Activated CD8-positive, alpha-beta T cell treated with anti-CD3 and anti-CD28 coated beads, Interleukin-2, amount 10 ng/mL, durations not matched to agents 7 days and 5 days (primary cell): ENCODE measurements around the gene CATSPER1. TPM values are rescaled to one million over a fixed set of nuclear protein-coding genes. Genes with fewer than 3 reads are reported as not detected.
A peak's percentile ranks its signal among the peaks of the same experiment; 100 is the strongest.
"Not testable (repeated sequence)": the region's sequence is repeated elsewhere in the genome, so short reads cannot be mapped to it uniquely, and the experiment has no call there.

ENCODE experiments used
- ATAC-seq: fragments of 150-1000 bp; cut with Tn5 transposase; one replicate; pipeline ENCODE4 v1.10.0; 2021; ENCODE audit warnings: moderate library complexity
- CTCF ChIA-PET: fragments of 350-600 bp; sonication (Branson Sonifier 250); formaldehyde crosslinking; loops from one replicate; lab custom pipeline; 2021; ENCODE audit warnings: antibody characterized with exemption; lab: Charles Lee
- POLR2A ChIA-PET: fragments of 350-600 bp; sonication (Branson Sonifier 250); formaldehyde crosslinking; loops from one replicate; lab custom pipeline; 2021; ENCODE audit warnings: antibody characterized with exemption; lab: Charles Lee
- DNase-seq: peaks from one replicate; pipeline ENCODE4 v3.0.0-alpha.2; 2020
- H3K27ac Mint-ChIP-seq: one replicate; pipeline ENCODE4 v1.8.0; 2021; ENCODE audit warnings: mild to moderate bottlenecking, mixed read lengths
- H3K27me3 Mint-ChIP-seq: one replicate; pipeline ENCODE4 v1.8.0; 2021; ENCODE audit warnings: low read depth, mixed read lengths
- H3K36me3 Mint-ChIP-seq: one replicate; pipeline ENCODE4 v1.8.0; 2021; ENCODE audit warnings: low read depth, mixed read lengths
- H3K4me1 Mint-ChIP-seq: one replicate; pipeline ENCODE4 v1.8.0; 2021; ENCODE audit warnings: low read depth, mixed read lengths
- H3K4me3 Mint-ChIP-seq: one replicate; pipeline ENCODE4 v1.8.0; 2021; ENCODE audit warnings: mild to moderate bottlenecking, mixed read lengths
- H3K9me3 Mint-ChIP-seq: one replicate; pipeline ENCODE4 v1.8.0; 2022; ENCODE audit warnings: mixed read lengths; ENCODE audit not compliant: insufficient read depth
- total RNA-seq, 2 experiments: library from RNA; stranded (reverse); gene quantifications; one replicate each; pipeline ENCODE4 v1.2.3, GENCODE V29; 2021

Gene CATSPER1
- total RNA-seq, 2 experiments from 2014 or later: not detected

GRCh38 chr11:66042996-66043906, 17.0 kb upstream of the CATSPER1 start:
- POLR2A ChIA-PET: interaction anchor here (1.0 kb wide), 1 partner anchor 9 kb away, joined by 3 read pairs; the partner anchor contains the start of gene SF3B2
- Mint-ChIP-seq H3K4me1 (peaks cover 9% of the 10 kb centered on the region), H3K27ac (no peak overlapping the region), H3K9me3 (no peaks in the 10 kb centered on the region), H3K36me3 (no peaks in the 10 kb centered on the region), H3K27me3 (peaks cover 4% of the 10 kb centered on the region), H3K4me3 (no peak overlapping the region)
- ATAC-seq: no peak
- CTCF ChIA-PET: interaction anchor here (0.6 to 4.0 kb wide), 16 partner anchors 7 to 1194 kb away, joined by 3 to 61 read pairs (median 6); partner anchors contain the start of genes BANF1, CATSPER1, KAT5 and PACS1
- DNase-seq: no peak

- ATAC-seq: no peak
- CTCF ChIA-PET: interaction anchor here (0.6 to 1.6 kb wide), 2 partner anchors 8 to 1193 kb away, joined by 3 read pairs; no protein-coding TSS in a partner anchor
- H3K4me3 Mint-ChIP-seq: no peak overlapping the region
- no peaks in the 10 kb centered on the region for H3K36me3 Mint-ChIP-seq
- POLR2A ChIA-PET: interaction anchor here (1.0 kb wide), 1 partner anchor 10 kb away, joined by 3 read pairs; the partner anchor contains the start of gene SF3B2
- H3K4me1 Mint-ChIP-seq: peaks cover 9% of the 10 kb centered on the region
- no peaks in the 10 kb centered on the region for H3K27me3 Mint-ChIP-seq
- DNase-seq: no peak
- no peak overlapping the region for H3K27ac Mint-ChIP-seq
- no peaks in the 10 kb centered on the region for H3K9me3 Mint-ChIP-seq
Observed at GRCh38 chr11:66042227-66042995, 16.1 kb upstream of the CATSPER1 start.

GRCh38 chr11:66039765-66040164, 13.5 kb upstream of the CATSPER1 start:
- ChIA-PET CTCF (interaction anchor here (1.4 to 2.0 kb wide), 3 partner anchors 18 to 155 kb away, joined by 3 to 13 read pairs (median 3); no protein-coding TSS in a partner anchor), POLR2A (no interaction called here)
- H3K9me3 Mint-ChIP-seq: no peaks in the 10 kb centered on the region
- peaks cover 2% of the 10 kb centered on the region for H3K27me3 Mint-ChIP-seq
- DNase-seq (no peak), ATAC-seq (no peak)
- H3K36me3 Mint-ChIP-seq: no peaks in the 10 kb centered on the region
- no peak overlapping the region for H3K27ac Mint-ChIP-seq
- no peak overlapping the region for H3K4me3 Mint-ChIP-seq
- H3K4me1 Mint-ChIP-seq: peaks cover 3% of the 10 kb centered on the region

- ChIA-PET CTCF (interaction anchor here (2.7 to 3.4 kb wide), 2 partner anchors 7 to 15 kb away, joined by 21 to 23 read pairs; no protein-coding TSS in a partner anchor), POLR2A (no interaction called here)
- peaks cover 4% of the 10 kb centered on the region for H3K27me3 Mint-ChIP-seq
- ATAC-seq: no peak
- no peaks in the 10 kb centered on the region for H3K9me3 Mint-ChIP-seq
- no peaks in the 10 kb centered on the region for H3K36me3 Mint-ChIP-seq
- H3K4me1 Mint-ChIP-seq: no peaks in the 10 kb centered on the region
- no peak overlapping the region for H3K4me3 Mint-ChIP-seq
- no peak for DNase-seq
- no peak overlapping the region for H3K27ac Mint-ChIP-seq
Observed at GRCh38 chr11:66037327-66037726, 11.0 kb upstream of the CATSPER1 start.

GRCh38 chr11:66036334-66036710, 10.0 kb upstream of the CATSPER1 start:
- ATAC-seq: no peak
- peaks cover 6% of the 10 kb centered on the region for H3K27me3 Mint-ChIP-seq

GRCh38 chr11:66035653-66036333, 9.5 kb upstream of the CATSPER1 start:
- ChIA-PET POLR2A (interaction anchor here (0.6 to 0.7 kb wide), 2 partner anchors 116 to 731 kb away, joined by 3 read pairs; no protein-coding TSS in a partner anchor), CTCF (interaction anchor here (0.9 to 3.4 kb wide), 3 partner anchors 9 to 217 kb away, joined by 3 to 23 read pairs (median 21); no protein-coding TSS in a partner anchor)
- DNase-seq (no peak), ATAC-seq (no peak)
- Mint-ChIP-seq H3K9me3 (no peaks in the 10 kb centered on the region), H3K27me3 (peaks cover 6% of the 10 kb centered on the region), H3K4me3 (no peak overlapping the region), H3K36me3 (no peaks in the 10 kb centered on the region), H3K27ac (no peak overlapping the region), H3K4me1 (no peaks in the 10 kb centered on the region)

More at GRCh38 chr11:66036334-66036710, 10.0 kb upstream of the CATSPER1 start:
- ChIA-PET CTCF (interaction anchor here (0.9 to 3.4 kb wide), 3 partner anchors 8 to 218 kb away, joined by 3 to 23 read pairs (median 21); no protein-coding TSS in a partner anchor), POLR2A (interaction anchor here (0.7 kb wide), 1 partner anchor 116 kb away, joined by 3 read pairs; no protein-coding TSS in a partner anchor)
- no peaks in the 10 kb centered on the region for H3K9me3 Mint-ChIP-seq
- no peak overlapping the region for H3K4me3 Mint-ChIP-seq
- H3K4me1 Mint-ChIP-seq: no peaks in the 10 kb centered on the region
- no peak overlapping the region for H3K27ac Mint-ChIP-seq
- no peak for DNase-seq
- H3K36me3 Mint-ChIP-seq: no peaks in the 10 kb centered on the region

- H3K4me3 Mint-ChIP-seq: no peak overlapping the region
Observed at GRCh38 chr11:66032957-66033735, 6.9 kb upstream of the CATSPER1 start.

GRCh38 chr11:66023186-66023440, 3.2 kb downstream of the CATSPER1 start:
- H3K4me1 Mint-ChIP-seq: peaks cover 22% of the 10 kb centered on the region
- ATAC-seq, H3K36me3 Mint-ChIP-seq, H3K27ac Mint-ChIP-seq, DNase-seq, POLR2A ChIA-PET, H3K4me3 Mint-ChIP-seq, H3K9me3 Mint-ChIP-seq, H3K27me3 Mint-ChIP-seq: not testable (repeated sequence)
- CTCF ChIA-PET: interaction anchor here (0.7 to 2.6 kb wide), 24 partner anchors 8 to 429 kb away, joined by 3 to 42 read pairs (median 6); partner anchors contain the start of genes BANF1, CCDC85B, EIF1AD and FIBP

More at GRCh38 chr11:66032957-66033735, 6.9 kb upstream of the CATSPER1 start:
- CTCF ChIA-PET: no interaction called here
- Mint-ChIP-seq H3K9me3 (no peaks in the 10 kb centered on the region), H3K27ac (no peak overlapping the region), H3K36me3 (no peaks in the 10 kb centered on the region), H3K4me1 (no peaks in the 10 kb centered on the region), H3K27me3 (peaks cover 8% of the 10 kb centered on the region)
- DNase-seq (no peak), ATAC-seq (no peak)
- POLR2A ChIA-PET: no interaction called here

GRCh38 chr11:66022401-66023185, 3.7 kb downstream of the CATSPER1 start:
- POLR2A ChIA-PET: interaction anchor here (1.3 kb wide), 1 partner anchor 18 kb away, joined by 3 read pairs; no protein-coding TSS in a partner anchor
- Mint-ChIP-seq H3K9me3 (no peaks in the 10 kb centered on the region), H3K4me1 (peaks cover 22% of the 10 kb centered on the region), H3K36me3 (no peaks in the 10 kb centered on the region), H3K27me3 (no peaks in the 10 kb centered on the region), H3K27ac (no peak overlapping the region), H3K4me3 (peak overlapping the region; percentile 2)
- DNase-seq: peak; percentile 84
- peak; percentile 93 for ATAC-seq
- CTCF ChIA-PET: interaction anchor here (0.6 to 2.6 kb wide), 46 partner anchors 9 to 429 kb away, joined by 3 to 42 read pairs (median 4); partner anchors contain the start of genes BANF1, CCDC85B, CST6 and EIF1AD
